Endothelial cell of umbilical vein (primary cell): Measurements from ENCODE around the gene GAB2. TPM values are rescaled to one million over a fixed set of nuclear protein-coding genes. Genes with fewer than 3 reads are reported as not detected.

Source experiments
- BruUV-seq: library from RNA; stranded (reverse); fragments of 400-500 nt; replicated peaks from 2 replicates; lab custom pipeline; 2021; lab: Mats Ljungman, UMichigan
- CTCF ChIA-PET: fragments of 300-600, 350-600 bp; sonication (Branson Sonifier 250); formaldehyde crosslinking; loops from one replicate; lab custom pipeline; 2021; ENCODE audit warnings: antibody characterized with exemption, inconsistent platforms; lab: Charles Lee
- POLR2A ChIA-PET: fragments of 300-600, 350-600 bp; sonication (Branson Sonifier 250); formaldehyde crosslinking; loops from one replicate; lab custom pipeline; 2021; ENCODE audit warnings: antibody characterized with exemption, inconsistent platforms; lab: Charles Lee
- DNase-seq: peaks from one replicate; pipeline ENCODE4 v3.0.0-alpha.2; 2011; ENCODE audit warnings: low read depth, low spot score
- FAIRE-seq: peaks from 2 replicates; lab custom pipeline; 2011; peaks lifted over from hg19 to GRCh38; lab: Jason Lieb, UNC
- H2AFZ ChIP-seq: 2 replicates; pipeline ENCODE4 v1.6.0; 2012; ENCODE audit warnings: low read depth, low read length, control low read depth, inconsistent platforms
- H3K27ac ChIP-seq: 2 replicates; pipeline ENCODE4 v1.5.1; 2011; ENCODE audit warnings: low read depth, mild to moderate bottlenecking, control low read depth, low read length, moderate library complexity; ENCODE audit not compliant: insufficient read depth
- H3K27me3 ChIP-seq, 2 experiments: 2 replicates each; pipeline versions ENCODE4 v1.6.0 to v1.6.1; 2011; ENCODE audit warnings: low read length in 2 of 2, mixed read lengths in 1 of 2; ENCODE audit not compliant: control insufficient read depth in 2 of 2, insufficient read depth in 2 of 2
- H3K36me3 ChIP-seq, 2 experiments: 2 replicates in 1 of 2; 3 replicates in 1 of 2; pipeline ENCODE4 v1.5.1; 2011; ENCODE audit warnings: low read length in 2 of 2, mild to moderate bottlenecking in 1 of 2, moderate library complexity in 1 of 2; ENCODE audit not compliant: control insufficient read depth in 2 of 2, insufficient read depth in 2 of 2; ENCODE audit errors: extremely low read depth in 1 of 2
- H3K4me1 ChIP-seq: 3 replicates; pipeline ENCODE4 v1.5.1; 2011; ENCODE audit warnings: mild to moderate bottlenecking, low read length; ENCODE audit not compliant: control insufficient read depth, insufficient read depth; ENCODE audit errors: extremely low read depth
- H3K4me2 ChIP-seq: 2 replicates; pipeline ENCODE4 v1.6.1; 2011; ENCODE audit warnings: low read length, control low read depth, mixed read lengths; ENCODE audit not compliant: insufficient read depth
- H3K4me3 ChIP-seq, 3 experiments: fragments of 200-600 bp in 1 of 3; sonication (generic), shearing (Covaris generic) in 1 of 3; replicated peaks in 1 of 3; 2 replicates each; pipeline ENCODE4 v1.5.1; 2011 to 2016; ENCODE audit warnings: control low read depth in 3 of 3, low read length in 3 of 3, mild to moderate bottlenecking in 2 of 3, inconsistent platforms in 1 of 3, low read depth in 1 of 3, moderate library complexity in 1 of 3; ENCODE audit not compliant: insufficient read depth in 1 of 3
- H3K79me2 ChIP-seq: 2 replicates; pipeline ENCODE4 v1.6.0; 2012; ENCODE audit warnings: low read length, inconsistent platforms; ENCODE audit not compliant: control insufficient read depth, insufficient read depth
- H3K9ac ChIP-seq: replicated peaks from 2 replicates; pipeline ENCODE3; 2011; ENCODE audit warnings: low read length, control low read depth; ENCODE audit not compliant: insufficient read depth; ENCODE audit errors: extremely low read depth
- H3K9me1 ChIP-seq: replicated peaks from 3 replicates; pipeline ENCODE4 v1.6.0; 2011; ENCODE audit warnings: mild to moderate bottlenecking, low read length; ENCODE audit not compliant: control insufficient read depth, insufficient read depth; ENCODE audit errors: extremely low read depth
- H3K9me3 ChIP-seq: replicated peaks from 2 replicates; pipeline ENCODE4 v1.5.1; 2012; ENCODE audit warnings: low read length, inconsistent platforms; ENCODE audit not compliant: control insufficient read depth, insufficient read depth
- H4K20me1 ChIP-seq: replicated peaks from 2 replicates; pipeline ENCODE3; 2011; ENCODE audit warnings: mild to moderate bottlenecking, low read length; ENCODE audit not compliant: control insufficient read depth, insufficient read depth; ENCODE audit errors: extremely low read depth
- EZH2 ChIP-seq: IDR thresholded peaks from 2 replicates; pipeline ENCODE4 v1.6.1; 2012; ENCODE audit warnings: borderline replicate concordance, low read depth, mild to moderate bottlenecking, moderate library complexity, low read length, inconsistent platforms; ENCODE audit not compliant: severe bottlenecking
- FOS ChIP-seq: IDR thresholded peaks from 2 replicates; pipeline ENCODE4 v1.6.1; 2011; ENCODE audit warnings: mild to moderate bottlenecking, low read length, moderate library complexity, borderline replicate concordance; ENCODE audit not compliant: insufficient read depth
- GATA2 ChIP-seq: IDR thresholded peaks from 2 replicates; pipeline ENCODE4 v1.7.0; 2011; ENCODE audit warnings: low read depth, mild to moderate bottlenecking, moderate library complexity, mixed read lengths, low read length; ENCODE audit not compliant: insufficient read length, insufficient read depth
- JUN ChIP-seq: IDR thresholded peaks from 2 replicates; pipeline ENCODE4 v1.6.1; 2011; ENCODE audit warnings: borderline replicate concordance, low read depth; ENCODE audit not compliant: insufficient read length, insufficient read depth
- MYC ChIP-seq: IDR thresholded peaks from one replicate; pipeline ENCODE4 v1.6.1; 2011; ENCODE audit warnings: mild to moderate bottlenecking, low read depth, low read length
- POLR2A ChIP-seq: IDR thresholded peaks from 2 replicates; pipeline ENCODE4 v1.6.1; 2012; ENCODE audit warnings: low read depth, mild to moderate bottlenecking, control low read depth, low read length
- POLR2AphosphoS5 ChIP-seq: IDR thresholded peaks from 2 replicates; pipeline ENCODE4 v1.6.1; 2012; ENCODE audit warnings: low read depth, mild to moderate bottlenecking, control low read depth, low read length, moderate library complexity; ENCODE audit not compliant: insufficient read depth
- dilution Hi-C: fragments of 300-500 bp; cut with MboI; formaldehyde crosslinking; loops from one replicate; pipeline ENCODE4 v1.15.0; 2019; ENCODE audit warnings: low sequenced_read_pairs; ENCODE audit not compliant: extremely low pct_ligation_motif_present
- intact Hi-C: fragments of 100-400 bp; cut with micrococcal nuclease; formaldehyde crosslinking; loops from one replicate; pipeline ENCODE4 v1.10.0; 2022
- polyA plus RNA-seq, 4 experiments: library from polyadenylated mRNA; depleted of rRNA in 3 of 4; stranded (reverse) in 3 of 4; unstranded in 1 of 4; fragments of >200 nt; gene quantifications; 2 replicates each; pipeline versions ENCODE4 v1.2.1 to v1.2.3, GENCODE V29; 2011 to 2012; ENCODE audit warnings: missing spikeins in 1 of 4
- total RNA-seq: library from RNA; stranded (reverse); gene quantifications from 2 replicates; pipeline ENCODE4 v1.2.3, GENCODE V29; 2021
- TF ChIP-seq, protein P1 (sequence below): IDR thresholded peaks from 2 replicates; pipeline ENCODE4 v1.6.1; 2011; ENCODE audit not compliant: insufficient read depth, insufficient read length
- TF ChIP-seq, protein P2 (sequence below), 2 donors: IDR thresholded peaks; 1 replicate in 1 of 2; 2 replicates in 1 of 2; pipeline ENCODE4 v1.5.1; 2011; ENCODE audit warnings: low read length in 2 of 2, mild to moderate bottlenecking in 2 of 2, moderate library complexity in 2 of 2, control low read depth in 1 of 2, inconsistent platforms in 1 of 2, low read depth in 1 of 2; ENCODE audit not compliant: insufficient read depth in 1 of 2; ENCODE audit errors: extremely low read depth in 1 of 2

GAB2 gene
- total and polyA plus RNA-seq, 2 donors (not counting 3 experiments of a cell fraction or from before 2014, with no cell fraction given), result 19.6 to 39.6 TPM

DNA sequence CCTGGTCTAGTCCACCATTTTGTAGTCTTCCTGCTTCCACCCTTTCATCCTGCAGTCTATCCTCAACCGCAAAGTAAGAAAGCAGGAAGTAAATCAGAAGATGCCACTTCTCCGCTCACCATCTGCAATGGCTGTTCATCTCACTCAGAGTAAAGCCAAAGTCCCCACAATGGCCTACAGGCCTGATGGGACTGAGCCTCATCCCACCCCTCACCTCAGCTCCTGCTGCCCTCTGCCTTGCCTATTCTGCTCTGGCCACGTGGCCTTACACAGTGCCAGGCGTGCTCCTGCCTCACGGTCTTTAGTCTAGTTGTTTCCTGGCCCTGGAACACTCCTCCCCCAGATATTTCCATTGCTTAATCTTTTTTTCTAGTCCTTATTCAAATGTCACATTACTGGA, 133.4 kb downstream of the GAB2 start:
- no peak overlapping the region for H2AFZ ChIP-seq
- no peak for FAIRE-seq
- H4K20me1 ChIP-seq, result peaks cover 5% of the 10 kb centered on the region
- H3K36me3 ChIP-seq, result peaks cover 3 to 4% of the 10 kb centered on the region in 2 experiments
- intact Hi-C loops (no loop called here), dilution Hi-C loops (no loop called here)
- ChIA-PET POLR2A (no interaction called here), CTCF (interaction anchor here (1.3 kb wide), 1 partner anchor 14 kb away, joined by 3 read pairs; no protein-coding TSS in a partner anchor)
- no peaks in the 10 kb centered on the region for H3K27me3 ChIP-seq
- H3K79me2 ChIP-seq, result peaks cover 57% of the 10 kb centered on the region
- H3K4me2 ChIP-seq, result no peak overlapping the region
- H3K4me1 ChIP-seq, result peaks cover 8% of the 10 kb centered on the region
- H3K9me3 ChIP-seq, result no peaks in the 10 kb centered on the region
- H3K27ac ChIP-seq, result no peak overlapping the region
- DNase-seq, result no peak
- TF ChIP-seq EZH2 (no peak), JUN (no peak), POLR2AphosphoS5 (no peak), FOS (no peak), MYC (no peak), POLR2A (no peak), GATA2 (no peak)
- TF ChIP-seq, protein P1, sequence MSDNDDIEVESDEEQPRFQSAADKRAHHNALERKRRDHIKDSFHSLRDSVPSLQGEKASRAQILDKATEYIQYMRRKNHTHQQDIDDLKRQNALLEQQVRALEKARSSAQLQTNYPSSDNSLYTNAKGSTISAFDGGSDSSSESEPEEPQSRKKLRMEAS, result no peak
- TF ChIP-seq, protein P2, sequence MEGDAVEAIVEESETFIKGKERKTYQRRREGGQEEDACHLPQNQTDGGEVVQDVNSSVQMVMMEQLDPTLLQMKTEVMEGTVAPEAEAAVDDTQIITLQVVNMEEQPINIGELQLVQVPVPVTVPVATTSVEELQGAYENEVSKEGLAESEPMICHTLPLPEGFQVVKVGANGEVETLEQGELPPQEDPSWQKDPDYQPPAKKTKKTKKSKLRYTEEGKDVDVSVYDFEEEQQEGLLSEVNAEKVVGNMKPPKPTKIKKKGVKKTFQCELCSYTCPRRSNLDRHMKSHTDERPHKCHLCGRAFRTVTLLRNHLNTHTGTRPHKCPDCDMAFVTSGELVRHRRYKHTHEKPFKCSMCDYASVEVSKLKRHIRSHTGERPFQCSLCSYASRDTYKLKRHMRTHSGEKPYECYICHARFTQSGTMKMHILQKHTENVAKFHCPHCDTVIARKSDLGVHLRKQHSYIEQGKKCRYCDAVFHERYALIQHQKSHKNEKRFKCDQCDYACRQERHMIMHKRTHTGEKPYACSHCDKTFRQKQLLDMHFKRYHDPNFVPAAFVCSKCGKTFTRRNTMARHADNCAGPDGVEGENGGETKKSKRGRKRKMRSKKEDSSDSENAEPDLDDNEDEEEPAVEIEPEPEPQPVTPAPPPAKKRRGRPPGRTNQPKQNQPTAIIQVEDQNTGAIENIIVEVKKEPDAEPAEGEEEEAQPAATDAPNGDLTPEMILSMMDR (IDR thresholded peaks at IDR 0.05; ENCODE audit: extremely low read depth in 1 of 2, insufficient read depth in 1 of 2, low read depth in 1 of 2, low read length in 2 of 2), result no peak
- H3K9me1 ChIP-seq, result no peaks in the 10 kb centered on the region
- H3K9ac ChIP-seq, result no peak overlapping the region
- BruUV-seq, result no TSS peak
- no peak overlapping the region for H3K4me3 ChIP-seq
